Measurements from ENCODE around the gene STAC3. TPM values are rescaled to one million over a fixed set of nuclear protein-coding genes. Genes with fewer than 3 reads are reported as not detected.

Gene STAC3
- total and polyA plus RNA-seq, 2 of the 13 experiments (the other 11 are each of a cell fraction or from before 2014, with no cell fraction given), result 0.18 to 0.22 TPM

DNA sequence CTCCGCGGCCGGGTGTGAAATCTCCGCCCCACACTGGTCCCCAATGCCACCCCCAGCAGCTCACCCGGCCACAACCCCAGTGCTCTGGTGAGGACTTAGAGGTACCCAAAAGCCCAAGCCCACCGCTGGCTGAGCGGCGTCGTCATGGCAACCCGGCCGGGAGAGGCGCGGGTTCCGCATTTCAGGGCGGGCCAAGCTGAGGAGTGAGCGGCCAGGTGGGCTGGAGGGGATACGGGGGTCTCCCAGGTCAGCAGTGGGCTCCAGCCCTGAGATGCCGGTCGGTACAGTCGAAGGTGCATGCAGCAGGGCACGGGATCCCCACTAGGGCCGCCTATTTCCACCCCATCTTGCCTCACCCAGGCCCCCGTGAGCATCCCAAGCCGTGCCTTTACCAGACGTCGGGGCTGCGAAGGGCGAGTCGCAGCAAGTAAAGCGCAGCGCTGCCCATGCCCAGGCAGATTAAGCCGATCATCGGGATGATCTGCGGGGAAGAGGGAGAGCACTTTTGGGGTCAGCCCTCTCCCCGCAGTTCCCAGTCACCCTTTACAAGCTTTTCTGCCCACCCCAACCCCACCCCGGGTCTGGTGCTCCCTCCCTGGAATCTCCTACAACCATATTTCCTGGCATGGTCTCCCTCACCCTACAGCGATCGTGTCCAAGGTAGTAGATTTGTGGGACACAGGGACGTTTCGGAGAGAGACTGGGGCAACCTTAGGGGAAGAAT lies 14.6 kb downstream of the STAC3 start:
- WGBS (ENCODE audit: low lambda C conversion rate), result 87% methylated on average over 28 of the region's 40 CpGs
- no peak for ATAC-seq
- TF ChIP-seq RBM22 (optimal IDR thresholded peaks at IDR 0.05; ENCODE audit: low read length), result peak; percentile 12
- TF ChIP-seq NONO (IDR thresholded peaks at IDR 0.05), result no peak
- 0 out of 2 replicates have a peak, but pooled peaks have one; percentile 16 for TF ChIP-seq NONO (CRISPR knock-in tag; conservative IDR thresholded peaks at IDR 0.05)
- TF ChIP-seq, protein P1, sequence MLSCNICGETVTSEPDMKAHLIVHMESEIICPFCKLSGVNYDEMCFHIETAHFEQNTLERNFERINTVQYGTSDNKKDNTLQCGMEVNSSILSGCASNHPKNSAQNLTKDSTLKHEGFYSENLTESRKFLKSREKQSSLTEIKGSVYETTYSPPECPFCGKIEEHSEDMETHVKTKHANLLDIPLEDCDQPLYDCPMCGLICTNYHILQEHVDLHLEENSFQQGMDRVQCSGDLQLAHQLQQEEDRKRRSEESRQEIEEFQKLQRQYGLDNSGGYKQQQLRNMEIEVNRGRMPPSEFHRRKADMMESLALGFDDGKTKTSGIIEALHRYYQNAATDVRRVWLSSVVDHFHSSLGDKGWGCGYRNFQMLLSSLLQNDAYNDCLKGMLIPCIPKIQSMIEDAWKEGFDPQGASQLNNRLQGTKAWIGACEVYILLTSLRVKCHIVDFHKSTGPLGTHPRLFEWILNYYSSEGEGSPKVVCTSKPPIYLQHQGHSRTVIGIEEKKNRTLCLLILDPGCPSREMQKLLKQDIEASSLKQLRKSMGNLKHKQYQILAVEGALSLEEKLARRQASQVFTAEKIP (CRISPR knock-in tag; IDR thresholded peaks at IDR 0.05; ENCODE audit: borderline replicate concordance), result no peak
- TF ChIP-seq ZFX (CRISPR knock-in tag; IDR thresholded peaks at IDR 0.05; ENCODE audit: low read depth), result no peak
- TF ChIP-seq AGO1 (IDR thresholded peaks at IDR 0.05; ENCODE audit: low read depth, low read length, poor library complexity, severe bottlenecking), result peak; percentile 99
- peak; percentile 49 for TF ChIP-seq POLR2G (IDR thresholded peaks at IDR 0.05; ENCODE audit: low read depth, low read length)
- no peak for TF ChIP-seq ZNF607 (CRISPR knock-in tag; IDR thresholded peaks at IDR 0.05; ENCODE audit: borderline replicate concordance)
- TF ChIP-seq MAFF (IDR thresholded peaks at IDR 0.05; ENCODE audit: low read depth, low read length), result no peak
- TF ChIP-seq RBFOX2 (IDR thresholded peaks at IDR 0.05; ENCODE audit: low read depth, low read length), result peak; percentile 94
- peak; percentile 98 for TF ChIP-seq AGO2 (optimal IDR thresholded peaks at IDR 0.05; ENCODE audit: low read depth, low read length)
- 0 out of 2 replicates have a peak, but pooled peaks have one; percentile 9 for TF ChIP-seq ZNF263 (CRISPR knock-in tag; IDR thresholded peaks at IDR 0.05)
- TF ChIP-seq SSRP1 (CRISPR knock-in tag; IDR thresholded peaks at IDR 0.05), result peak; percentile 97; the same call in 1 of the 2 replicates
- peak; percentile 58 for TF ChIP-seq SRSF4 (IDR thresholded peaks at IDR 0.05; ENCODE audit: low read depth, low read length, poor library complexity, severe bottlenecking)
- TF ChIP-seq ZNF296 (CRISPR knock-in tag; conservative IDR thresholded peaks at IDR 0.05), result no peak
- TF ChIP-seq CBX2 (IDR thresholded peaks at IDR 0.05; ENCODE audit: low read depth, low read length), result no peak
- no peak for TF ChIP-seq CBX2 (CRISPR knock-in tag; IDR thresholded peaks at IDR 0.05; ENCODE audit: low read depth)
- no peak for TF ChIP-seq SP4 (CRISPR knock-in tag; IDR thresholded peaks at IDR 0.05)
- peak; percentile 26; the same call in 1 of the 2 replicates for TF ChIP-seq GABPB1 (CRISPR knock-in tag; IDR thresholded peaks at IDR 0.05)
- TF ChIP-seq RFX1 (IDR thresholded peaks at IDR 0.05), result peak; percentile 43; the same call in 1 of the 2 replicates
- no peak for TF ChIP-seq ZNF773 (CRISPR knock-in tag; IDR thresholded peaks at IDR 0.05; ENCODE audit: borderline replicate concordance)
- peak; percentile 32; the same call in 1 of the 2 replicates for TF ChIP-seq ZBTB38 (CRISPR knock-in tag; IDR thresholded peaks at IDR 0.05)
- TF ChIP-seq HNRNPH1 (optimal IDR thresholded peaks at IDR 0.05; ENCODE audit: low read depth, low read length), result no peak
- TF ChIP-seq DMAP1 (CRISPR knock-in tag; IDR thresholded peaks at IDR 0.05), result no peak
- TF ChIP-seq ZNF44 (CRISPR knock-in tag; IDR thresholded peaks at IDR 0.05), result no peak
- no peak for TF ChIP-seq ZNF615 (CRISPR knock-in tag; IDR thresholded peaks at IDR 0.05; ENCODE audit: borderline replicate concordance)

More for the DNA sequence above, 14.6 kb downstream of the STAC3 start:
- BruUV-seq (replicated peaks), result no TSS peak
- Histone ChIP-seq H3K27me3 (ENCODE audit: control insufficient read depth in 1 of 2, insufficient read depth in 2 of 2, low read length in 2 of 2) (peaks cover 13 to 22% of the 10 kb centered on the region in 2 experiments), H3K9ac (ENCODE audit: insufficient read depth, low read depth, low read length) (no peak overlapping the region), H3K79me2 (ENCODE audit: insufficient read depth, low read length) (peaks cover 7% of the 10 kb centered on the region), H3K9me3 (ENCODE audit: low read length) (no peaks in the 10 kb centered on the region), H3K4me1 (ENCODE audit: insufficient read depth, low read length) (peaks cover 85% of the 10 kb centered on the region), H2AFZ (ENCODE audit: low read length) (no peak overlapping the region), H3K27ac (ENCODE audit: extremely low read length, insufficient read depth, low read length) (no peak overlapping the region), H3K36me3 (replicated peaks in 1 of 2; ENCODE audit: control insufficient read depth in 1 of 2, insufficient read depth in 2 of 2, low read length in 2 of 2) (peaks cover 19 to 29% of the 10 kb centered on the region in 2 experiments), H4K20me1 (ENCODE audit: insufficient read depth, low read length) (peaks cover 12% of the 10 kb centered on the region; the same call in 1 of the 2 replicates), H3K4me2 (ENCODE audit: low read depth, low read length) (no peak overlapping the region; the same call in 1 of the 2 replicates), H3K4me3 (replicated peaks in 1 of 3; ENCODE audit: insufficient read depth in 1 of 3, low read depth in 2 of 3, low read length in 3 of 3) (peak overlapping the region in 1 of 3 experiments; percentile 13; a peak in 3 of 6 replicates)
- in situ Hi-C loops (cut with HindIII; ENCODE audit: extremely low pct_ligation_motif_present, low pct_unique_long_range_greater_than_20kb) (no loop called here), intact Hi-C loops (cut with micrococcal nuclease; ENCODE audit: unreplicated experiment) (no loop called here)
- no peak for FAIRE-seq
- DNase-seq (ENCODE audit: low spot score), result no peak
- POLR2A ChIA-PET, result interaction anchor here (1.3 to 1.4 kb wide), 2 partner anchors 12 to 105 kb away, joined by 3 read pairs; no protein-coding TSS in a partner anchor
- CTCF ChIA-PET (ENCODE audit: low intra/inter-chr PET ratio, low total read pairs), result interaction anchor here (11.7 kb wide), 1 partner anchor 23 kb away, joined by 308 read pairs; the partner anchor contains the start of gene NXPH4
